Adipose tissue (tissue), 3 donors: Measurements from ENCODE around the gene CISD3. TPM values are rescaled to one million over a fixed set of nuclear protein-coding genes. Genes with fewer than 3 reads are reported as not detected.
"Not testable (repeated sequence)": the region's sequence is repeated elsewhere in the genome, so short reads cannot be mapped to it uniquely, and the experiment has no call there.

Source experiments
- H3K27ac ChIP-seq: one replicate; pipeline ENCODE4 v1.5.1; 2013; ENCODE audit warnings: low read depth, low read length
- WGBS, 3 donors: extraction: QIAGEN DNeasy Blood & Tissue Kit; methylation state at CpG; one replicate each; pipeline ENCODE4 v1.1.7; 2013; 5-methylcytosine and 5-hydroxymethylcytosine counted together
- polyA plus RNA-seq, 3 donors: library from polyadenylated mRNA; stranded (reverse); fragments of 200-250 nt; gene quantifications; one replicate each; pipeline ENCODE4 v1.2.3, GENCODE V29; 2013
- donor health status: healthy with polysubstance abuse.
- donor health status: Bipolar disorder and iron deficiency.
- donor health status: healthy.

The CISD3 gene
- polyA plus RNA-seq, 3 donors = 44.3 to 57.4 (median 51.1) TPM

DNA sequence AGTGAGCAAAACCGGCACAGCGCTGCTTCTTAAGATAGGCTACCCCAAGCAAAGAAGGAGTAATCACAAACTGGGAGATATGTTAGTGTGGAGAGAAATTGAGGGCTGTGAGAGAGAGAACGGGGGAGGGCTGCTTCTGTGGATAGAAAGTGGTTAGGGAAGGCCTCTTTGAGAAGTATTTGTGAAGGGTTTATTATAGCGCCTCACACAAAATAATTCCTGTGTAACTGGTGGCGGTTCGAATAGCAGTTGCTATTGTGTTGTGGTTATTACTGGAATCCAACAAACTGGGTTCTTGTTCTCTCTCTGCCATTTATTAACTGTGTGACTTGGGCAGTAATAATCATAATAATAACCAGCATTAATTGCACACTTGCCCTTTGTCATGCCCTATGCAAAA lies 9.2 kb upstream of the CISD3 start:
- H3K27ac ChIP-seq = no peak overlapping the region
- 82 to 94% (median 91%) methylated on average over 6 of the region's 6 CpGs for WGBS, 3 donors

DNA sequence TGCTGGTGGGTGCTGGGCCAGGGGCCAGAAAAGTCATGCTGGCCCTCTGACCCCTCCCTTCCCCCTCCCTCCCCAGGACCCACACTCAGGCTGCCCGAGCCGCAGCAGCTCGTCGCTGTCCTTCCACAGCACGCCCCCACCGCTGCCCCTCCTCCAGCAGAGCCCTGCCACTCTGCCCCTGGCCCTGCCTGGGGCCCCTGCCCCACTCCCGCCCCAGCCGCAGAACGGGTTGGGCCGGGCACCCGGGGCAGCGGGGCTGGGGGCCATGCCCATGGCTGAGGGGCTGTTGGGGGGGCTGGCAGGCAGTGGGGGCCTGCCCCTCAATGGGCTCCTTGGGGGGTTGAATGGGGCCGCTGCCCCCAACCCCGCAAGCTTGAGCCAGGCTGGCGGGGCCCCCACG lies 8.3 kb upstream of the CISD3 start:
- no peak overlapping the region for H3K27ac ChIP-seq
- WGBS, 3 donors = 93 to 96% (median 95%) methylated on average over 15 to 16 of the region's 16 CpGs

DNA sequence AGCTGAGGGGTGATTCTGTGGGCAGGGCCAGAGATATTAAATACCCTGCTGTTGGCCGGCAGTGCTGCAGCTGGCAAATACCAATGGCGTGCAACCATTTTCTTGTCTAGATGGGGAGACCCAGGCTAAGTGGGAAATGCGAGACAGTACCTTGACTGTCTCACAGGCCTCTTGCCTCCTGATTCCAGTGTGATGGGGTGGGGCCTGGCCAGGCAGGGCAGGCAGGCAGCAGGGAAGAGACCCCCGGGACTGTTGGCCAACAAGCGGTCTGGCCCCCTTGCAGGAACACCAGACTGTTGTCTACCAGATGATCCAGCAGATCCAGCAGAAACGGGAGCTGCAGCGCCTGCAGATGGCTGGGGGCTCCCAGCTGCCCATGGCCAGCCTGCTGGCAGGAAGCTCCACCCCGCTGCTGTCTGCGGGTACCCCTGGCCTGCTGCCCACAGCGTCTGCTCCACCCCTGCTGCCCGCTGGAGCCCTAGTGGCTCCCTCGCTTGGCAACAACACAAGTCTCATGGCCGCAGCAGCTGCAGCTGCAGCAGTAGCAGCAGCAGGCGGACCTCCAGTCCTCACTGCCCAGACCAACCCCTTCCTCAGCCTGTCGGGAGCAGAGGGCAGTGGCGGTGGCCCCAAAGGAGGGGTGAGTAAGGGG lies 5.7 kb upstream of the CISD3 start:
- no peak overlapping the region for H3K27ac ChIP-seq
- 42 to 61% (median 52%) methylated on average over 16 of the region's 16 CpGs for WGBS, 3 donors

DNA sequence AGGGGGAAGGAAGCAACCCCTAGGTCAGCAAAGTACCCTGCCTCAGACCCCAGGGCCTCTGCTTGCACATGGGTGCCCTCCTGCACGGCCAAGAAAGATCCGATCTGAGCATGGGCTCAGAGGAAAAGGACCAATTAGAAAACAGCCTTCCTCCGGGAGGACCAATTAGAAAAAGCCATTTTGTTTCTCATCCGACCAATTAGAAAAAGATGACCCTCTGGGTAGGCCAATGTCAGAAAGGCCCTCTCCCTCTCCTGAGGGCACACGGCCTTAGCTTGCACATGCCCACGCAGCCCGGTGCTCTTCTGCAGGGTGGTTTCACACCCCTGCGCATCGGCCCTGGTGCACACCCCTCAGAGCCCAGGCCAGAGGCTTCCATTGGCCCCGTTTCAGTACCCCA lies 5.1 kb upstream of the CISD3 start:
- no peak overlapping the region for H3K27ac ChIP-seq

DNA sequence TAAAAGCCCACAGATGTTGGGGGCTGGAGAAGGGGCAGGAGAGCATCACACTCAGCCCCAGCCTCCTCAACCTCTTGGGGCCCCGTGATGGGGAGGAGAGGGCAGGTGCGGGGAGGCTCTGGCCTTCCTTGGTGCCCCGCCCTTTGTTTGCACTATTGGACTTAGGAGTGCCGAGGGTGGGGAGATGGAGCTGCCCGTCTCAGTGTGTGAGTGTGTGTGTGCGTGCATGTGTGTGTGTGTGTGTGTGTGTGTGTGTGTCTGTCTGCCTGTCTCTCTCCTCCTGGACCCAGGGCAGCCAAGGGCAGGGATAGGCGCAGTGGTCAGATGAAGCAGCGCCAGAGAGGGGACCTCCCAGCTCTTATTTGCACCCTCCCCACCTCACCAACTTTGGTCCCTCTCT lies 4.0 kb upstream of the CISD3 start:
- 62 to 85% (median 81%) methylated on average over 7 to 8 of the region's 8 CpGs for WGBS, 3 donors
- H3K27ac ChIP-seq = not testable (repeated sequence)

More for the DNA sequence above, 5.1 kb upstream of the CISD3 start:
- WGBS, 3 donors = 71 to 77% (median 73%) methylated on average over 10 of the region's 10 CpGs

DNA sequence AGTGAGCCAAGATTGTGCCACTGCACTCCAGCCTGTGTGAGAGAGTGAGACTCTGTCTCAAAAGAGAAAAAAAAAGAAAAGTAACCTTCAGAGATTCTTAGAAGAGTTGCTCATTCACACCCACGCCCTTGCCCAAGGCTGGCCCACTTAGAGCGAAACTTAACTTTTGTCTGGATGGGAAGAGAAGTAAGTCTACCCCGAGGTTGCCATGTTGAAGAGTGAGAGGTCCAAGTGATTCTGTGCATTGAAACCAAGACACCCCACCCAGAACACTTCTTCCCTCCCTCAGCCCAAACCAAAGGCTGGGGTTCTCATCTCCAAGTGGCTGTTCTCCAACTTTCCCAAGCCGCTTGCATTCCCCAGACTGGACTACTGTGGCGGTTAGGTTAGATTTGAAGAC lies 2.4 kb upstream of the CISD3 start:
- no peak overlapping the region for H3K27ac ChIP-seq
- WGBS, 3 donors = 79 to 88% (median 87%) methylated on average over 5 of the region's 5 CpGs

DNA sequence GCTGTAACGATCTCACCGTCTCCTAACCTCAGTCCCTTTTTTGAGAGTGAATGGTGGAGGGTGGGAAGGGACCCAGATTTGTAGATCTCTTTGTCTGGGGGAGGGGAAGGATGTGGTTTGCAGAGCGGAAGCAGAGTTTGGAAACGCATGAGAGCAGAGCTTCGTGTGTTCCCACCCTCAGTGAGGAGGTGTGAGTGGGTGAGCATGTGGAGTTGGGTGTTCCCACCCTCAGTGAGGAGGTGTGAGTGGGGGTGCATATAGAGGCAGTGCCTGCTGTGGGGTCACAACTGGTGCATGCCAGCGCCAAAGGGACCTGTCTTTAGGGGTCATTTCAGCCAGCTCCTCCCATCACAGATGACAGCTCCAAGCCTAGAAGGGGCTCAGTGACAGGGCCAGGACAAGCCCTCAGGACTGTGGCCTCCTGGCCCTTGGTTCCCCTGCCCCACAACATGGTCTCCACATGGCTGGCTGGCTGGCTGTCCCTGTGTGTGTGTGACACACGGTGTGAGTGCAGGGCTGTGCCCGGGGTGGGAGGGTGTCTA lies 1.8 kb upstream of the CISD3 start:
- H3K27ac ChIP-seq = no peak overlapping the region
- 57 to 78% (median 66%) methylated on average over 8 of the region's 8 CpGs for WGBS, 3 donors

DNA sequence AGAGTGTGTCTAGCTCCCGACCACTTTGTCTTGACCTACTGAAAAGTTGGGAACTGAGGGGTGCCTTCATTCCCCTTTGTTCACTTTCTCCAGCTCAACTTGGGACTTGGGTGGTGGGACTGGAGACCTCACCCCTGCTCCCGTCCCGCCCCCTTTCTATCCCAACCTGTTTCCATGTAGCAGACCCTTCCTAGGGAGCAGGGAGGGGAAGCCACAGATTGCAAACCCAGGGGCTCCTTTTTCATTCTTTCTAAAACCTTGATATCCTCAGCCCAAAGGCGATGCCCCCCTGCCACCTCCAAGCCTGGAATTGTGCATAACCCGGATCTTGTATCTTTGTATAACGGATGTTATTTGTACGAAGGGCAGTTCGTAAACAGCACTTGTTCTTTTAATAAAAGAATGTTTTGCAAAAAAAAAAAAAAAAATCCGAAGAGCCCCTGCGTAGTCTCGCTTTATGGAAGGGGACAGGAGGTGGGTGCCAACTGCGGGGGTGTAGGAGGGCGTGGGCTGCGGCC lies 714 bp upstream of the CISD3 start:
- WGBS, 3 donors = 25 to 26% (median 26%) methylated on average over 14 of the region's 14 CpGs
- no peak overlapping the region for H3K27ac ChIP-seq

DNA sequence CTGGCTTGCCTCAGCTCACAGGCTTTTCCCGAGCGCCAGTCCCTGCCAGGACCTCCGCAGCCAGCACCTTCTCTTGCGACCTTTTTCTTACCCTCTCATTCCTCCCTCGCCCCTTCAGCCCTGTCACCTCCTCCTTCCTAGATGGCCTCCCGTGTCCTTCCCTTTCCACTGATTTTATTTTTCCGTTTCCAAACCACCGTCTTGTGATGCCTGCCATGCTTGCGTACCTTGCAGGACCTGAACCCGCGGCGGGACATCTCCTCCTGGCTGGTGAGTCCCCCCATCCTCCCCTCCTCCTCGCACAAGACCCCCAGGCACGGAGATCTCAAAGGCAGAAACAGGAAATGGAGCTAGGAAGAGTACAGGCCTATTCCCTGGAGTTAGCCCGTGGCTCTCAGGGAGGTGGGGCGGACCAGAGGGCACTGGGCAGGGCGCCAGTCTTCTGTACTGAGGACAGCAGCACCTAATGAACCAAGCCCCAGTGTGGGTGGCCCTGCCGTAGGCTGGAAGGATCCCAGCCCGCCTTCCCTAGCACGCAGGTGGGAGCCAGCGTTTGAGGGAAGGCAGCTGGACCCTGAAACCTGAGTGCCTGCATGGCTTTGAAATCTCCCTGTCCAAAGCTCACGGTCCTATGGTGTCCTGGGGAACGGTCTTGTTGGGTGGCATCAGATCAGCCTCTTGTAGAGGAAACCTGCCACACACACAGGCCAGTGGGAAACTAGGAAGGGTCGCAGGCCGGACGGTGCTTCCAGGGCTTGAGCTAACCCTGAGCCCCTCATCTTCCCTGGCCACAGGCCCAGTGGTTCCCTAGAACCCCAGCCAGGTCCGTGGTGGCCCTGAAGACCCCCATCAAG lies 612 bp downstream of the CISD3 start:
- WGBS, 3 donors = 8 to 26% (median 21%) methylated on average over 27 of the region's 27 CpGs
- H3K27ac ChIP-seq = no peak overlapping the region

DNA sequence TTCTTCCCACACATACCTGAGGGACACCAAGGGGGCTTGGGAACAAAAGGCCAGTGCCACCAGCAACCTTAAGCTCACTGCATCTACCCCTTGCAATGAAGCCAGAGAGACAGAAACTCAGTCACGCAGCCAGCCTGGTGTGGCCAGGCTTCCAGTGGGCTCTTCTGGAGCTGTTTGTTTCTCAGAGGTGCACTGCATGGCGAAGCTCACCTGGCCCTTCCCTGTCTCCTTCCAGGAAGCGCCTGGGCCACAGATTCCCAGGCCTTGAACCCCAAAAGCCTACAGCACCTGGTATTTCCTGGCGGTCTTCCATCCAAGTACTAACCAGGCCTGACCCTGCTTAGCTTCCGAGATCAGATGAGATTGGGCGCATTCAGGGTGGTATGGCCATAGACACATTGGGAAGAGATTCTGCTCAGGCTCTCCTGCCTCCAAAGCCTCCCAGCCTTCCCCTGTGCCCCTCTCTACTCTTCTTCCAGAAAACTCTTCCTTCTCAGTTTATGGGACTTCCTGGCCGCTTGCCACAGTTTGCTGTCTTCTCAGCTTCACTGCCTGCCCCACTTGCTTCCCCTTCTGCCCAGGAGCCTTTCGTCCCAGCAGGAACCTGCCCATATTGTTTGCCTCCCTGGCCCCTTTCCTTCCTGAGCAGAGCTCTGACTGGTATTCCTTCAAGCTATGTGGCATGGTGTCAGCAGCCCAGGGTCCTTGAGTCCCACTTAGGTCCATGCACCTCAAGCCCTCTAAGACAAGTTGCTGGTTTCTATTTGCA lies 1.6 kb downstream of the CISD3 start:
- 49 to 70% (median 69%) methylated on average over 8 of the region's 8 CpGs for WGBS, 3 donors
- no peak overlapping the region for H3K27ac ChIP-seq

DNA sequence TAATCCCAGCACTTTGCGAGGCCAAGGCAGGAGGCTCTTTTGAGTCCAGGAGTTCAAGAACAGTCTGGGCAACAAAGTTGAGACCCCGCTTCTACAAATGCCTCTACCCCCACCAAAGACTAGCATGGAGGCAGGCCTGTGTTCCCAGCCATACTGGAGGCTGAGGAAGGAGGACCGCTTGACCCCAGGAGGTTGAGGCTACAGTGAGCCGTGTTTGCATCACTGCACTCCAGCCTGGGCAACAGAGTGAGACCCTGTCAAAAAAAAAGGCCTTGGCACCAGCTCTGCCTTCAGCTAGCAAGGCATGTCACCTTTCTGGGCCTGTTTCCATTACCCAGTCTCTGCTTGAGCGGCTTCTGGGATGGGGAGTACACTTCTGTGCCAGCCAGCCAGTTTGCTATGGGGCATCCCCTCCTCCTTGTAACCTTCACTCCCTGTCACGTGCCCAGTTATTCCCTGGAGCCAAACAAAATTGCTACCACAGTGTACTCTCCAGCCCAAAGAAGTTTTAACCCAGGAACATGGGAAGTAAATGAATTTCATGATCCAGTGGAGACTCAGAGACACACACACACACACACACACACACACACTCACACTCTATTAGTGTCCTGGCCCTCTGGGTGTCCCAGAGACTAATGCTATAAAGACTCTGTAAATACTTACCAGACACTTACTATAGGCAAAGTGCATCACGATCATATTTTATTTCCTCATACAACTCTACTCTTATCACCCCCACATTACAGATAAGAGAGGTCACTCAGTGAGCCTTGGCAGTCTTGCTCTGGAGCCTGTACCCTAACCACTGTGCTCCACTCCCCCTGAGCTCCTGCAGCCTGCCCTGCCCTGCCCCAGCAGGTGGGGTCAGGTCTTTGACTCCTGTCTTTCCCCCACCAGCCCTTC lies 2.5 kb downstream of the CISD3 start:
- no peak overlapping the region for H3K27ac ChIP-seq
- 46 to 85% (median 81%) methylated on average over 7 of the region's 7 CpGs for WGBS, 3 donors

DNA sequence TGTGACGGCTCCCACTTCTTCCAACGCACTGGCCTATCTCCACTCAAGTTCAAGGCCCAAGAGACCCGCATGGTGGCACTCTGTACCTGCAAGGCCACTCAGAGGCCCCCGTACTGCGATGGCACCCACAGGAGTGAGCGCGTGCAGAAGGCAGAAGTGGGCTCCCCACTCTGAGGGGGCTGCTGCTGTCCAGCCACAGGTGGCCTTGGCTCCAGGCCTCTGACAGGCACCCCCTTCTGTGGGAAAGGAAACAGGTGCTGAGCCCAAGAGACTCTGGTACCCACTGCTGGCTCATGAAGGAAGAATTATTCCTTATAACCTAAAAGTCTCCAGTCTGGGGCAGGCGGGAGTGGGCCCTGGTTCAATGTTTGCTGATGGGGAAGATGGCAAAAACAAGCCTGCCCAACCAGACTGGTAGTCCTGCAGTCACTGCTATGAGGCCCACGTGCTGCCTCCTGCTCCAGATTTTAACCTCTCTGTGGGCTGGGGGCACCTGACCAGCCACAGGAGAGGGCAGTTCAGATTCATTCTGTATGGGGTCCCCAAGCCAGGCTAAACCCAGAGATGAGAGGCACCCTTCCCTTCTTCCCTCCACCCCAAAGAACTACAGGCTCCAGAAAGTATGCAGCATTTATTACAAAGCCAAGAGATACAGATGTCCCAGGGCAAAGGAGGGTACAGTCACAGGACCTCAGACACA lies 3.3 kb downstream of the CISD3 start:
- WGBS, 3 donors = 42 to 84% (median 76%) methylated on average over 9 of the region's 9 CpGs

DNA sequence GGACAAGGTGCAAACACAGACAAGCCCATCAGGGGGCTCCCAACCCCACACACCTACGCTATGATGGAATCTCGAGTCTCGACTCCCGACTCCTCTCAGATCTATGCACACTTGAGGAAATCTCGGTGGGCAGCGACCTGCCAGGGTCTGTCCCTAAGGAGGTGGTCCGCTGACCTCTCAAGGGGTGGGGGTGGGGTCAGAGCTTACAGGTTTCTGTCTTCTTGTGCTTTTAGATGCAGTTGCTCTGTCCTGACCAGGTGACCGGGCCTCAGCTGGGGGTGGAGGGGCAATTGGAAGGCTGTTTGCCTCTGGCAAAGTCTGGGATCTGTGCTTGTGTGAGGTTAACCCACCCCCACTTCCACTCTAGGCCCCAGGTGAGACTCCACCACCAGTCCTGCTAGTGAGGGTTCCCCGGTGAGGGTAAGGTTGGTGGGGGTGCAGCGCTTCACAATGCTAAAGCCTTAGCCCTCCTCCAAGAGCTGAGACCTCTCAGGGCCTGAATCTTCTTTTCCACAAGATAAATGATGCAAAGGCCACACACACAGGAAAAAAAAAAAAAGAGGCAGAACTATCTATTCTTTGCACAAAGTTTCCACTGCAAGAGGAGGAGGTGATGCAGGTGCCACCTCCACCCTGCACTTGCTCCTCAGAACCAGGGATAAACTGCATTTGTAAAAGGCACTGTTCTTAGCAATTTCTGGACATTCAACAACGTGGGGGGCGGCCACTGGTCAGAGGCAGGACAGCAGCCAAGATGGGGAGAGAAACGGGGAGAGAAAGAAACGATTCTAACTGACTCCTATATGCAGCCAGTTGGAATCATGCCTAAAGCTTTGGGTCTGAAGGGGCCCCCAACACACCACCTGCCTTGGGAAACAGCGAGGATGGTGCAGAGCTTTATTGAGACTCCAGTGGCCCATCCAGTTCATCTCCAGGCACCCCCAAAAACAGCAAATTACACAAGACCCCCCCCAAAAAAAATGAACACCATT lies 4.1 kb downstream of the CISD3 start:
- 53 to 74% (median 70%) methylated on average over 15 of the region's 15 CpGs for WGBS, 3 donors
- no peak overlapping the region for H3K27ac ChIP-seq

More for the DNA sequence above, 3.3 kb downstream of the CISD3 start:
- no peak overlapping the region for H3K27ac ChIP-seq

DNA sequence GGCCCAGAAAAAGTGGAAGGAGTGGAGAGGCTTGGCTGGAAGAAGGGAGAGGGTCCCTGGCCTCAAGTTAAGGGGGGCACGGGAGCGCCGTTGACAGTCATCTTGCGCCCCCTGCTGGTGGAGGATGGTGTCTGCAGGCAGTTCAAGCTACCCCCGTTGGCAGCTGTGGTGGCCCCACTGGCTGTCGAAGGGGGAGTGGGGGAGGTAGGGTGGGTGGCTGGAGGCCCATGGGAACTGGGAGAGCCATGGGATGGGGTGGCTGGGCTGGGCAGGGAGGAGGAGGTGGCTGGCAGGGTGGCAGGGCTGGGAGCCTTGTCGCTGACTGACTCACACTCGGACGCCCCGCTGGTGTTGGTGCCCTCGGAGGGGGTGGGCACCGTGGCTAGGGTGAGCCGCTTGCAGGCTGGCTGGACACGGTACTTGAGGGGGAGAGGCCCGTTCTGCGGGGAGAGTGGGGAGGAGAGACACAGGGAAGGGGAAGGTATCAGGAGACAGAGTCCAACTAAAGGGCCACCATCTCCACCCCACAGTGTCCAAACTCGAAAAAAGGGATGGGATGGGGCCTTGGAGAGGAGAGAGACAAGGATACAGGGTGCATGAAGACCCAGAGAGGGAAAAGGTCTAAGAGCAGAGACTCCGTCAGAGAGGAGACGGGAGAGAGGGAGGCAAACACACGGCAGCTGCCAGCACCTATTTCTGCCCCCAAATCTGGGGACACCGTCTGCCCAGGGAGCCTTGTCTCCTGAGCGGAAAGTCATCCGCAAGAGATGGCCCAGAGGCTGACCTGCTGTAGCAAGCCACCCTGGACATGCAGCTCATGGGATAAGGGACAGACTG lies 5.2 kb downstream of the CISD3 start:
- WGBS, 3 donors = 42 to 53% (median 42%) methylated on average over 22 to 23 of the region's 23 CpGs
- H3K27ac ChIP-seq = no peak overlapping the region

DNA sequence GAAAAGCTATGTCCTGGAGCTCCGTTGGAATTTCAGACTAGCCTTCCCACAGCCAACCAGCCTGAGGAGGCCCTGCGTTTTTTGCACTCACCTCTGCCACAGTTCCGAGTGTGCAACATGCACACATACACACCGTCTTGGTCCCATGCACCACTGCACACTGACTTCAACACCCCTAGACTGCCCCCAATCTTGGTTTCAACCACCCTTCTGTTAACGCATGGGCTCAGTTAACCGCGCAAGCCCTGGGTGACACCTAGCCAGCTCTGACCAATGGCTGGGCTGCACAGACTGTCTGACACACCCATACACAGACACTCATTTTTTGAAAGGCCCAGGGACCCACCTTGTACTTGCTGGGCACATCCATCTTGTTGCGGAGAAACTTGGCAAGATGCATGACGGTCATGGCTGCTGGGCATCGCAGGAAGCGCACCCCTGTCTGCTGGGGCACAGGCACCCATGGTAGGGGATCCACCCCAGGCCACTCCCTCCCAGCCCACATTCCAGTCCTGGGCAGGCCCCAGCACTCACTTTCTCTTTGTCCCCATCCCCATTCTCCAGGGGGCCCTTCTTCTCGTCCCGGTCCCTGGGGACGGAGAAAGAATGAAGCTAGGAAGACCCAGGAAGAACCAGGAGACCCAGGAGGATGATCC lies 8.0 kb downstream of the CISD3 start:
- H3K27ac ChIP-seq = no peak overlapping the region
- 87 to 92% (median 90%) methylated on average over 14 of the region's 14 CpGs for WGBS, 3 donors
